ENCODE measurements around the gene CCL4.

The CCL4 gene

GRCh38 chr17:36127199-36127893, 23.7 kb downstream of the CCL4 start:
- in situ Hi-C loops (cut with HindIII; ENCODE audit: low sequenced_read_pairs): no loop called here
- no peak for DNase-seq (ENCODE audit: low read depth, low spot score)
- no peak overlapping the region for H3K4me3 ChIP-seq (ENCODE audit: low read depth, low read length)
- TF ChIP-seq CTCF (IDR thresholded peaks at IDR 0.05; ENCODE audit: low read depth, low read length): no peak

GRCh38 chr17:36127911-36128310, 24.3 kb downstream of the CCL4 start:
- TF ChIP-seq CTCF (IDR thresholded peaks at IDR 0.05; ENCODE audit: low read depth, low read length): no peak
- H3K4me3 ChIP-seq (ENCODE audit: low read depth, low read length): no peak overlapping the region
- in situ Hi-C loops (cut with HindIII; ENCODE audit: low sequenced_read_pairs): no loop called here
- no peak for DNase-seq (ENCODE audit: low read depth, low spot score)

GRCh38 chr17:36128411-36128978, 24.9 kb downstream of the CCL4 start:
- peak; percentile 77 for DNase-seq (ENCODE audit: low read depth, low spot score)
- H3K4me3 ChIP-seq (ENCODE audit: low read depth, low read length): no peak overlapping the region
- in situ Hi-C loops (cut with HindIII; ENCODE audit: low sequenced_read_pairs): no loop called here
- no peak for TF ChIP-seq CTCF (IDR thresholded peaks at IDR 0.05; ENCODE audit: low read depth, low read length)

- H3K4me3 ChIP-seq (ENCODE audit: low read depth, low read length): no peak overlapping the region
- no peak for DNase-seq (ENCODE audit: low read depth, low spot score)
- in situ Hi-C loops (cut with HindIII; ENCODE audit: low sequenced_read_pairs): no loop called here
- TF ChIP-seq CTCF (IDR thresholded peaks at IDR 0.05; ENCODE audit: low read depth, low read length): no peak
These were observed 26.0 kb downstream of the CCL4 start for GRCh38 chr17:36129616-36130015.

GRCh38 chr17:36130346-36130745, 26.7 kb downstream of the CCL4 start:
- in situ Hi-C loops (cut with HindIII; ENCODE audit: low sequenced_read_pairs): no loop called here
- H3K4me3 ChIP-seq (ENCODE audit: low read depth, low read length): no peak overlapping the region

GRCh38 chr17:36131421-36131820, 27.8 kb downstream of the CCL4 start:
- no peak overlapping the region for H3K4me3 ChIP-seq (ENCODE audit: low read depth, low read length)
- in situ Hi-C loops (cut with HindIII; ENCODE audit: low sequenced_read_pairs): no loop called here
- DNase-seq (ENCODE audit: low read depth, low spot score): no peak
- TF ChIP-seq CTCF (IDR thresholded peaks at IDR 0.05; ENCODE audit: low read depth, low read length): no peak

More at GRCh38 chr17:36130346-36130745, 26.7 kb downstream of the CCL4 start:
- DNase-seq (ENCODE audit: low read depth, low spot score): no peak
- no peak for TF ChIP-seq CTCF (IDR thresholded peaks at IDR 0.05; ENCODE audit: low read depth, low read length)

All from astrocyte of the spinal cord (primary cell).